ENCODE results near the gene IFT43.

IFT43 gene

DNA sequence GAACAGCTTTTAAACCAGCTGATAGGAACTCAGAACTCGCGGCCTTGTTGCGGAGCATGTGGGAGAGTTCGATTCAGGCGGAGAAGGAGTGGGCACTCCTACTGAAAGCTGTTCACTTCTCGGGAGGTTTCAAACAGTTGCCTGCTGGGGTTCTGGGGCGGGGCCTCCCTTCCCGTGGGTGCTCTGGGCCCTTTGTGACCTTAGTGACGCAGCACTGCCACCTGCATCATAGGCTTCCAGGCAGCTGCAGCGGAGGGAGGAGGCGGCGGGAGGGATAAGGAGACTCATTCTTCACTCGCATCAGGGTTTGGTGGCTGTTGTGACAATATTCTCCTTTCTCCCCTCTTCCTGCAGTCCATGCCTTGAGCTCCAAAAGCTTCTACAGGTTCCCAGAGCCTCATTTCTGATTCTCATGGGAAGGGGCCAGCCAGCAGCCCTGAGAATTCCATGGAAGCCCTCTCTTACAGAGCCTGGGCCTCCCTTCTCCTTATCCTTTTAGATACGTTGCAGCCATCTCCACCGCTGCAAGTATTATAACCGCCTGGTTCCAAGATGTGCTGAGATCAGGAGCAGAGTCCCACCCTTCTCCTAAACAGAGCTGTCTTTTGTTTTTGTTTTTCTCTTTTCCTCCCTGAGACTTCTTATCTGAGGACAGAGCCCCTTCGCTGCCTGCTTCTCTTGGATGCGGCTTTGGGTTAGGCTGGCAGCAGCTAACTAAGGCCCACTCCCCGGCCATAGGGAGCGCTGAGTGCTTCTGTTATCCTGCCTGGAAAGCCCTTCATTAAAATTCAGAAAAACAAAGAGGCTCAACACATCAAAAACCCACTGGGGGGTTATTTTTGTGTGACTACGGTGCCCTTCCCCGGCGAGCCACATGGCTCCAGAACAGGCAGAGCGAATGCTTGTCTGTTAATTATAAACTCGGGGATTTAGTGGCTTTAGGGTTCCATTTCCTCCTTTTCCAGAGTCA lies 98.5 kb downstream of the IFT43 start:
- DNase-seq = no peak

DNA sequence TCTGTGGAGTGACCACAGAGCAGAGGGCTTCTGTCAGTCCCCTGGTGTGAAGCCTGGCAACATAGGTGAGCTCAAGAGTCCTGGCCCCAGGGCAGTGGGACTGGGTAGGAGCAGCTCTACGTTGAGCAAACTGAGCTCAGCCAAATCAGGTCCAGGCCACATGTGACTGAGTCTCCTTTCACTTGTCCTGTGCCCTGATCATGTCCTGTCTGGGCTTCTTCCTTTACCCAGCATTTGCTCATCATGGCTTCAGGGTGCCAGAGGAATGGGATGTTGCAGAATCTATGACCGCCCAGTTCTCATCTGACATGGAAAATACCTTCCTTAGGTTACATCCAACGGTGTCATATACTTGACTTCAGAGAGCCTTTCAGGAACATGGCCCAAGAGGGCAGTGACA lies 99.8 kb downstream of the IFT43 start:
- DNase-seq = no peak

DNA sequence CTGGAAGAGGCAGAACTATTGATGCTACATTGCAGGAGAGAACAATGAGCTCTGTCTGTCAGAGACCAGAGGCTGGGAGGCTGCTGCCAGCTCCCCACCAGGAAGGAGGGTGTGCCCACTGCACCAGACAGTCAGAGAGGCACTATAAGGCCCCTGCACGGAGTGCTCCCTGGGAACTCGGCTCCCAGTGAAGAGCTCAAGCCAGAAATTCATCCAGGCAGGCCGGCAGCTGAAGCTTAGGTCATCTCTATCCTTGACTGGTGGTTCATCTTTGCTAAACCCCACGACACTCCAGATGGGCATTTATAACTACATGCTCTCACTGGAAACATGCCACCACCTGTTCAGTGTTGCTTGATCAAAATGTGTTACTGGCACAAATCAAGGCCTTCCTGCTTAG lies 101.1 kb downstream of the IFT43 start:
- no peak for DNase-seq

DNA sequence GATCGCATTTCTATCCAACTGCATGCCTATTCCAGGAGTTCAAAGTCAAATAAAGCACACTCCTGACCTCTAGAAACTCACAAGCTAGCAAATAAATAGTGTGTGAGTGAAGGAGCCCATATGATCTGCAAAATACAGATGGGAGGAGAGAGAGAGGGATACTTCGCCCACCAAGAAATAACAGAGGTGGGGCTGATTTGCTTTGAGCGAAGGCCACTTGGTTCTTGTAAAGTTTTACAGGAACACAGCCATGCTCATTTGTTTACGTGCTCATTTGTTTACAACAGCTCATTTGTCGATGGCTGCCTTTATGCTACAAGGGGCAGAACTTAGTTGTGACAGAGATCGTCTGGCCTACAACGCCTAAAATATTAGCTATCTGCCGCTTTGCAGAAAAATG lies 102.8 kb downstream of the IFT43 start:
- no peak for DNase-seq

DNA sequence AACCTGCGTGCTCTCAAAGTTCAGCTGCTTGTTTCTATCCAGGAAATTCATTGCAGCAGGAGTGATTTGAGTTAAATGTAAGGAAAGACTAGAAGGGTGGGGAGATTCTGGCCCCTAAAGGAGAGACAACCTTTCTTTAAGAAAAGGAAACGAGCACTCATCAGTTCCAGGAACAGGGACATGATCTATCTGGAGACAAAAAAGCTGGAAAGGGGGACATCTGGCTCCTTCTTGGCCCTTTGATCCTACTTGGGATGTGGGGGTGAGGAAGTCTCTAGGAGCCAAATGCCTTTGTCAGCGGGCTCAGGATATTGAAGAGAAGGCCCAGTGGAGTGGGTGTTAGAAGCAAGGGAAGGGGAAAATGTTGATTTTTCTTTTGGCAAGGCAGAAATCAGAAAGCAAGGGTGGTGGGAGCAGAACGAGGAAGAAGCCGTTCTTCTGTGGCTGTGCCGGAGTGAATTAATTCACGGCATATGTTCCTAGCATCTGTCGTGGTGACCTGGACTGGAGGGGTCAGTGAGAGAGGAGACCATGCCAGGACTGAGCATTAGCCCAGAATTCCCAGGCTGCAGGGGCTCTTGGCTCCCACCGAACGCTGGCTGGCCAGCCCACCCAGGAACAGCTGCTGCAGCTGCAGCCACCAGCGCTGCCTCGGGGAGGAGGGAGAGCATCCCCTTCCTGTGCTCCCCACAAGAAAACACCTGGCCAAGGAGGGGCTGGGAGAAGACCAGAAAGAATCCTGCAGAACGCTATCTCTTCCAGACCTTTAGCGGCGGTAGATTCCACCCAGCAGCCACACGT lies 103.4 kb downstream of the IFT43 start:
- no peak for DNase-seq

DNA sequence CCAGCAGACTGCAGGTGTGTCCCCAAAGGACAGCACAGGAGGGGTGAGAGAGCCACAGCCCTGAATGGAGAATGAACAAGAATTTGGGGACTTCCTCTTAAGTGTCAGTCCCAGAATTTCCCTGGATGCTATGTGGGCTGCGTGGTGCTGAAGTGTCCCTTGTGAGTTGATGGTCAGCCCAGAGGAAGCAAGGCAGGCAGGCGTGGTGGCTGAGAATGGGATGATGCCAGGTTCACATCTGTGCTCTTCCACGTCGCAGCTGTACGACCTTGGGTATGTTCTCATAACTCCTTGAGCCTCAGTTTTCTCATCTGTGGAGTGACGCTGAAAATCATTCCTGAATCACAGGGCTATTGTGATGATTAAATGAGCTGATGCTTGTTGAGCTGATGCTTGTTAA lies 104.0 kb downstream of the IFT43 start:
- DNase-seq = no peak

DNA sequence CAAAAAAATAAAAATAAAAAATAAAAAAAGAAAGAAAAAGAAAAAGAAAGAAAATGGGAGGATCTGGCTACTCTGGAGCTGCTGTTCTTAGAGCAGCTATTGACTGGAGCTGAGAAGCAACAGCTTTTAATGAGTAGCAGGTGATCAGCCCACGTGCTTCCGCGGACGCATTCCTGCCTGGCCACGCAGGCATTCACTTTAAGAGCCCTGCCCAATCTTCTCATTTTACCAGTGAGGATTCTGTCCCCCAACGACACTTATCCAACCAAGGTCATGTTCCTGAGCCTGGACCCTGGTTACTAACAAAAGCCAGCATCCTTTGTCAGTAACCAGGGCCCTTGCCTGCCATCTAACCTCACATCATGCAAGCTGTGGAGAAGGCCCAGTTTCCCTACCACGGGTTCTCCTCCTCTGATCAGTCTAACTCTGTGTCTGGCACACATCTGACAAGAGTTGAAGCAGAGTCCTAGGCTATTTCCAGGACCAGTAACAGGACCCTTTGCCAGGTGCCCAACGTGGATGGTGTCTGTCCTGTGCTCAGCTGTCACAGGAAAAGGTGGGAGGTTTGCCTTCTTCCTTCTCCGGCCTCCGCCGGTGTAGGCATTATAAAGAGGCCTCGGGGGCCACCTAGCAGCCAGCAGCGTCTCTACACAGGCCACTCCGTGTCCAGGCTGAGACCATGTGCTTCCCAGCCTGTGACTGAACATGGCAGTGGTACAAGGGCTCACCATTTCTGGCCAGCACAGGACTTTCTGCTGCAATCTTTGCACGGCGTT lies 105.2 kb downstream of the IFT43 start:
- DNase-seq = no peak

DNA sequence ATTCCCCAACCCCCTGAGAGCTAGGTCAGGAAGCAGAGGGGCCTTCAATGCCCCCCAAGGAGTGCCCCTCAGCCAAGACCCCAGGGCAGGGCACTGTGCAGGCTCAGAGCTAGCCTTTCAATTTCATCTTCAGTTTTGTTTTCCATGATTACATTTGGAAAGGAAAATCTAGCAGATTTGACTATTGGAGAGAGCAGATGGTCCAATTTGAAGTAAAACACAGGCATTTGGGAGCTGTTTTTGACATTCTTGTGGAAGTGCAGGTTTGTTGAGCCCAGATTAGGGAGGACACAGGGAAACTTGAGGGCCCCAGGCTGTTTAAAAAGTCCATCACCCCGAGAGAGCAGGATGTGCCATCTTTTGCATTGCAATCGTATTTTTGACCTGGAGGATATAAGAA lies 107.5 kb downstream of the IFT43 start:
- no peak for DNase-seq

DNA sequence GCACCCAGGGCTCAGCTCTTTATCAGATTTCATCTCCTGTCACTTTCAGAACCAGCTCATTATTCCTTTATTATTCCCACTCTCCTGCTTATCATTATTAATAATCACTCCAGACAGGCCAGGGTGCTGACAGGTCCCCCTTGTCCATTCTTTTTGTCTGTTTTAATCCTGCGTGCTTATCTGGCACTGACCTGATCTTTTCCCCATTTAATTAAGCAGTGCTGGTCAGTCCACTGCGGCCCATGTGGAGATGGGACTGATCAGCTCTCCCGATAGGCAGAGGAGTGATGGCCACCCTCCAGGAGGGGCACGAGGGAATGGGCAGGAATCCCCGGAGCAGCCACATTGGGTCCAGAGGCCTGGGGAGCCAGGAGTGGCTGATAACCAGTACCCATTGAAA lies 110.7 kb downstream of the IFT43 start:
- no peak for DNase-seq

DNA sequence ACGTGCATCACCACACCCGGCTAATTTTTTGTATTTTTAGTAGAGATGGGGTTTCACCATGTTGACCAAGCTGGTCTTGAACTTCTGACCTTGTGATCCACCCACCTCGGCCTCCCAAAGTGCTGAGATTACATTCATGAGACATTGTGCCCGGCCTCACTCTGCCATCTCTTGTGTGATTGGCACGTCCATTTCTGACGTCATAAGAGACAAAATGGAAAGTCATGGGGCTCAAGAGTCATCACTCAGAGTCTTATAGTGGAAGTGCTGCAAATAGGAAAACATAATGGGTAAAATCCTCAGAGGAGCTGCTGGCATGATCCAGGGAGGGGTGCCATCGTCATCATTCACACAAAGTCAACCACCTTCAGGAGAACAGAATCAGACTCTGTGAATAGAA lies 112.0 kb downstream of the IFT43 start:
- DNase-seq = no peak

DNA sequence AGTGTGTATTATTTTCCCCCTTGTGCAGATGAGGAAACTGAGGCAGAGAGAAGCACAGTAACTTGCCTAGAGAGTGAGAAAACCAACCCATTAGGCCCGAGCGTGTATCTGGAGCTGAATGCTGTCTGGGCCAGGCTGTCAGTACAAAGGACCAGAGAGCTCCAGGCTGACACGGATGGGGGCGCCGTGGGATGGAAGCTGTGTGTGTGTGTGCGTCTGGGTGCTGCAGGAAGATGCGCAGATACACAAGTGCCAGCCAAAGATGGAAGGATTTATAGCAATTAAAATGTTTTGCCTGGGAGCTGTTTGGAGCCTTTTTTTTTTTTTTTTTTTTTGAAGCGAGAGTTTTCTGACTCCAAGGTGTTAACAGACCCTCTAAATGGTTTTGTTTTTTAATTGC lies 112.5 kb downstream of the IFT43 start:
- no peak for DNase-seq

DNA sequence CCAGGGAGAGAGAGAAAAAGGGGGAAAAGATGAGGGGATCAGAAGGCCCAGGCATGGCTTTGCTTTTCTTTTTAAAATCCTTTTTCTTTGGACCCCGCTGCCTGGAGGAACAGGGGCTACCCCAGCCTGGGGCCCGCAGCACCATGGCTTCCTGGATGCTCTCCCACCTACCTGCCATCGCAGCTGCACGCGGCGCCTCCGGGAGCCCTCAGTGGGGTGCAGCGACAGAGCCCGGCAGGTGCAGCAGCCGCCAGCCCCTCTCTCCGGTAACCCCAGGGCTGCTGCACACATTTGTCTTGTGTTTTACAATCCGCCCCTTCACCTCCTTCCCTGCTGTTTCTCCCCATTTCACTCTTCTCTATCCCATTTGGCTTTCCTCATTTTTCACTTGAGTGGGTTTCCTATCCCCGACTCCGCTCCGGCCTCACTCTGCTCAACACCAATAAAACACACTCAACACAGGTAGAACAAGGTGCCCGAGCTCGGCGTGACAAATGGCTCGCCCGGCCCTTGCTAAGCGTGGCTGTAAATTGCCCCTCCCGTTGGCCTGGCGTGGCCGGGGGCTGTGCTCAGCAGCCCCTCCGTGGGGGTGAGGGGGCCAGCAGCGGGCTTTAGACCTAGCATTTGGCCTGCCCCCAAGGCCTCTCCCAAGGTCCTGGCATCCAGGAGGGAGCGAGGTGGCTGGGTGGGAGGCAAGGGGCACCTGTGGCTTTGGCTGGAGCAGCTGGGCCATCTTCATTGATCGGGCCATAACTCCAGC lies 113.5 kb downstream of the IFT43 start:
- DNase-seq = no peak

DNA sequence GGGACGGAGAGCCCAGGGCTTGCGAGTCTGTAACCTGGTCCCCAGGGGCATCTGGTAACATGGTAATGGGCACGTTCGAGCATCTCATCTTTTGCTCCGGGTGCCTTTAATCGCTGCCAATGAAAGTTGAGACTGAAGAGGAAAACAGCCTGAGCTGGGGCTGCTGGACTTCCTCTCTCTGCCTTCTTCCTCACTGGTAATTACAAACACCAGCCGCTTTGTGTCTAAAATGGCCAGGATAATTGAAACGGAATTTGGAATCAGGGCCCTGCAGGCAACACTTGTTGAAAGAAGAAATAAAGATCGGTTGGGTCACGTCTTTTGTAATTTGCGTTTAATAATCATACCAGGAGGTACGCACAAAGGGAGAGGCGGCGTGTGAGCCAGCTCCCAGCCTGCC lies 114.7 kb downstream of the IFT43 start:
- no peak for DNase-seq

DNA sequence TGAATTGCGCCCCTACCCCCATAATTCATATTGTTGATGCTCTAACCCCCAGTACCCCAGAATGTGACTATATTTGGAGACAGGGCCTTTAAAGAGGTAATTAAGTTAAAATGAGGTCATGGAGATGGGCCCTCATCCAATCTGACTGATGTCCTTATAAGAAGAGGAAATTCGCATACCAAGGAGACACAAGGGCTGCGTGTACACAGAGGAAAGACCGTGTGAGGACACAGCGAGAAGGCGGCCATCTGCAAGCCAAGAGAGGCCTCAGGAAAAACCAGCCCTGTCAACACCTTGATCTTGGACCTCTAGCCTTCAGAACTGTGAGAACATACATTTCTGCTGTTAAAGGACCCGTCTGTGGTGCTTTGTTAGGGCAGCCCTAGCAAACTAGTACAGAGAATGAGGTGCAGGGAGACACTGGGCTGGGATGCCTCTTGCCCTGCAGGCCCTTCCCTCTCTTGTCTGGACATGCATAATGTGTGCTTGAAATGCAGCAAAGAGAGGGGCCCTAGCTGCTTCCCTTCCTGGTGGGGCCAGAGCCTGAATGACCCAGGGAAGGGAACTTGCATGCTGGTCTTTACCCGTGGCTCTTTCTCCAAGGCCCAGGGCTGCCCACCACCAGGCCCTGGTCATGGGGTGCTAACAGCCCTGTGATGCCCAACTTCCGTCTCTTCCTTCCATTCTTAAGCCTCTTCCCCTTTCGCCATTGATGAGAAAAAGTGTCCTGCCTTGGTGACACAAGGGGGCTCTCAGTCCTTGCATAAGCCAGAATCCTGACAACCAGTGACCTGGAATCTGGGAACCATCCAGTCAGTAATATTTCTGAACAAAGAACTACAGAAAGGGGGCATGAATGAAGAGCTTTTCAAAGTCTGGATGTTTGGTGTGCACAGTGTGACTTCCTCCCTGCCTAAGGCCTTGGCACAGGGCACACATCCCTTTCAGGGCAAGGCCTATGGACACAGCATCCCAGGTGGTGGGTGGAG lies 116.1 kb downstream of the IFT43 start:
- no peak for DNase-seq

DNA sequence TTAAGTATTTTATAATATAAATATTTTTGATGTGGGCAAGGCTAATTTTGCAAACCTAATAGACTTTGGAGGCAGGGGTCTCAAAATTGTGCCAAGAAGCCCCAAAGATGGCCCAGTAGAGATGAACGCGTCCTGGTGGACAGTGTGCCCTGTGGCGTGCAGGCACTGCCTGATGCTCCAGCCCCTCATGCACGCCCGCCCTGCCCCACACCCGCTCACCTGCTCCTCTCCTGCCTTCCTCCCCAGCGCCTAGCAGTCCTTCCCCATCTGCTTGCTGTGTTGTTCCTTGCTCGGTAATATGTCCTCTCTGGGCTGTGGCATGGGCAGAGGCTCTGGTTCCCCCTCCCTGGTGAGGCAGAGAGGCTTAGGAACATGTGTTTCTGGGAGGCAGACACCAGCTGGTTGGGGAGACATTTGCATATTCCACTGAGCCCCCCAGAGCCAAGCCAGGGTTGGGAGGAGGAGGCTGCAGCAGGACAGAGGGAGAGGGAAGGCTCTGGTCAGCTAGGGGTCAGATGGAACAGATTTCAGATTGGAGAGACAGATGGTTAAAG lies 119.3 kb downstream of the IFT43 start:
- DNase-seq = no peak

DNA sequence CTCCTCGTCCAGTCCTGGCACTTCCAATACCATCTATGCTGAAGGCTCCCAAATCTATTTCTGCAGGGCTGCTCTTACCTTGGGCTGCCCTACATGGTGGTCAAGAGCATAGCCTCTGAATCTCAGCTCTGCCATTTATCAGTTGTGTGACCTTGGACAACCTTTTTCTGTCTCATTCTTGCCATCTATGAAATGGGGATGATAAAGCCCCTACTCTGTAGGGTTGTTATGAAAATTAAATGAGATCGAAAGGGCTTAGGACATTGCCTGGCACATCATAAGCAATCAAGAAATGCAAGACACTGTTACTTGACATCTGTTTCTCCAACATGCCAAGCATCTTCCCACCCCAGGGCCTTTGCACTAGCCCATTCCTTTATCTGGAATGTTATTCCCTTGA lies 120.6 kb downstream of the IFT43 start:
- DNase-seq = no peak

DNA sequence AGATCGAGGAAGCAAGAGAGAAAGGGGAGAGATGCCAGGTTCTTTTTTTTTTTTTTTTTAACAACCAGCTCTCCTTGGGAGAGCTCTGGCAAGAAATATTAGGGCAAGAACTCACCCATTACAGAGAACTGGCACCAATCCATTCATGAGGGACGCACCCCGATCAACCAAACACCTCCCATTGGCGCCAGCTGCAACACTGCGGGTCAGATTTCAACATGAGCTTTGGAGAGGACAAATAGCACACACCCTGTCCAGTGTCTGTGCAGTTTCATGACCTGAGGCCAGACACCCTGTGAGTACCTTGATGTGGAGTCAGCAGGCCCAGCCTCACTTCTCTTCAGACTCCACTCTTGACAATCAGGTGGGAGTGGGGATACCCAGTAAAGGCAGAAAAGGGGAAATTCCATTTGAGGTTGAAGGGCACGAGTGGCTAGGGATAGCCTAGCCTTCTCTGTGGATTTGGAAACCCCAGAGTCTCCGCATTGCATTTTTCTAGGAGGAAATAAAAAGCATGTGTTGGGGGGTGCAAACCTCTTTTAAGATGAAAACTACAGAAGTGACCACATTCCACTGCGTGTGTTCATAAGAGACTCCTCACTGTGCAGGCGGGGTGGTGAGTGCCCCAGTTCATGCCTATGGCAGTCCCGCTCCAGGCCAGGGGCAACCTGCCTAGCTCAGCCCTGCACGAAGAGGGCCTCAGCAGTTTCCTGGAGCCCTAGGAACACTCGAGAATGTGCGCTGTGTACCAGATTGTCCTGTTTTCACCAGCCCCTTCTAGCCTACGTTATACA lies 123.7 kb downstream of the IFT43 start:
- no peak for DNase-seq

DNA sequence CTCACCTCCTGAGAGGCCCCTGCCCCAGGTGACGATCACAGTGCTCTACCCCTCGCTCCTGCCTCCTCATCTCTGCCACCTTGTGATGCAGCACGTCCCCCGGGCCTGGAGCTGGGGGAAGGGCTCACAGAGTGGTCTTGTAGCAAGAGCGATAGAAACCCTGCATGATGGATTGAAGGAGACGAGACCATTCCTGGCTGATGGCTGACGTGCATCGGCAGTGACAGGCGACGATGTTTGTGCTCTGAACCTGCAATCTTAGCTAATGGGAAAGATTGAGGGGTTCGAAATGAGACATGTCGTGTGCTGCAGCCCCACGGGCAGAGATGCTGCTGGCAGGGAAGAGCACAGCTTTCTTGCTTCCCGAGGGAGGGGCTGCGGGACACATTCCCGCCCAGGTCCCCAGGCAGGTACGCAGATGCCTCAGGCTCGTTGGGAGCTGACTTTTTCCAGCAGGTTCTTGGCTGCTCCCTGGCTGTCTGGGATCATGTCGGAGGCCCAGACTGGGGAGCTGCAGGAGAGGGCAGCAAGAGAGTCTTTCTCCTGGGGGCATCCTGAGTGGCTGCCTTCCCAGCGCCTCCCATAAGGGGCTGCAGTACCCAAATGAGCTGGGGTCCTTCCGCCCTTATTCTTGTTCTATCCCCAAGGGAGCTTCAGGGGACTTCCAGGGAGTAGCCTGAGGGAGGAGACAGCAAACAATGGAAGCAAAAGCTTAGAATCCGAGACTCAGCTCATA lies 127.5 kb downstream of the IFT43 start:
- no peak for DNase-seq

DNA sequence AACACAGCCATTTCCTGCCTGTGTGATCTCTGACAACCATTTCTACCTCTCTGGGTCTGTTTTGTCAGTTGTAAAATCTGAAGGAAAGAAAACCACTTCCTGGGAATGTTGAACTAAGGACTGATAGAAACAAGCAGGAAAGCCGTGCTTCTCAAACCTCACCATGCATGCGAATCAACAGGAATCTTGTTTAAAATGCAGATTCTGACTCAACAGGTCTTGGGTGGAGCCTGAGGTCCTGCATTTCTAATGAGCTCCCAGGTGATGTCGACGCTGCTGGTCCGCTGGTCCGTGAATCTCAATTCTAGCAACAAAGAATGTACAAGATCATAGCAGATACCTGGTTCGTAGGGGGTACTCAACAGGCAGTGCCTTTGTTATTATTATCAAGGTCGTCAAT lies 128.1 kb downstream of the IFT43 start:
- DNase-seq = no peak
